ENCODE results near the gene TCEAL7.
A peak's percentile ranks its signal among the peaks of the same experiment; 100 is the strongest.

TCEAL7 gene

GRCh38 chrX:103367502-103367901 is 37.5 kb downstream of the TCEAL7 start:
- DNase-seq (ENCODE audit: low spot score), result no peak

- DNase-seq (ENCODE audit: low spot score), result no peak
Observed at GRCh38 chrX:103369479-103369878, 39.4 kb downstream of the TCEAL7 start.

DNA sequence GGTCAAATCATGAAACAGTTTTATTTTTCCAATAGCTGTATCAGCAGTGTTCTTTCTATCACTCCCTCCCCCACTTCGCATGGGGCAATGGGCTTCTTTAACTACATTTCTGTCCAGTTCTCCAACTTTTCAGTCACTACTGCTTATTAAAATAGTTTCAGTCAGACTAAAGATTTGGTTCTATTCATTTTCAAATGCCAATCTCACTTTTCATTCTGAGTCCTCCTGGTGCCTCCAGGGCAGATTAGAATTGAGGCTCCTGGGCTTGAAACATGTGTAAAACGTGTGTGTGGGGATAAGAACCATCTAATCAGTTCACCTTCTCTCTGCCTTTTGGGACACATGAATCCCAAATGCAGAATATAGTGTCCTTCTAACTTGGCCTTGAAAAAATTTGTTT is 42.8 kb downstream of the TCEAL7 start:
- DNase-seq (ENCODE audit: low spot score), result no peak

- no peak for DNase-seq (ENCODE audit: low spot score)
Observed at GRCh38 chrX:103373581-103373980, 43.5 kb downstream of the TCEAL7 start.

- peak; percentile 7 for DNase-seq (ENCODE audit: low spot score)
Observed at GRCh38 chrX:103376118-103376978, 46.3 kb downstream of the TCEAL7 start, which contains the start of gene BEX3. Gene BEX3, plus strand, starts transcription at chrX:103376538. Its CDS starts 984 bp downstream, at chrX:103377522.

GRCh38 chrX:103376979-103377324 is 46.9 kb downstream of the TCEAL7 start:
- DNase-seq (ENCODE audit: low spot score), result no peak

- no peak for DNase-seq (ENCODE audit: low spot score)
Observed at GRCh38 chrX:103378990-103379389, 49.0 kb downstream of the TCEAL7 start.
